ENCODE data around the gene MAK.

- TF ChIP-seq CTCF (optimal IDR thresholded peaks at IDR 0.05 in 1 of 3, IDR thresholded peaks at IDR 0.05 in 1 of 3, conservative IDR thresholded peaks at IDR 0.05 in 1 of 3; ENCODE audit: extremely low read depth in 1 of 3, insufficient read depth in 2 of 3, low read length in 3 of 3) (no peak), EZH2 (IDR thresholded peaks at IDR 0.05; ENCODE audit: low read length) (no peak)
These were observed 112.6 kb downstream of the MAK start for GRCh38 chr6:10725716-10726115.
